Measurements from ENCODE around the gene SUCNR1. TPM values are rescaled to one million over a fixed set of nuclear protein-coding genes. Genes with fewer than 3 reads are reported as not detected.
"Not testable (repeated sequence)": the region's sequence is repeated elsewhere in the genome, so short reads cannot be mapped to it uniquely, and the experiment has no call there.

Gene SUCNR1
- total RNA-seq, 2 donors from 2014 or later, result 0.26 to 0.33 TPM

- intact Hi-C loops (cut with DNase I), result no loop called here
- TF ChIP-seq POLR2A (IDR thresholded peaks at IDR 0.05), result no peak
- TF ChIP-seq CTCF (IDR thresholded peaks at IDR 0.05), result no peak
- Histone ChIP-seq H3K9me3 (no peaks in the 10 kb centered on the region), H3K4me1 (no peaks in the 10 kb centered on the region), H3K4me3 (no peak overlapping the region), H3K27me3 (no peaks in the 10 kb centered on the region), H3K36me3 (replicated peaks in 1 of 2; ENCODE audit: insufficient read depth in 1 of 2, low read depth in 2 of 2) (no peaks in the 10 kb centered on the region), H3K27ac (no peak overlapping the region)
- DNase-seq (no peak), ATAC-seq (no peak)
- WGBS, 2 donors, result 89 to 95% methylated on average over 6 of the region's 6 CpGs
Measured at GRCh38 chr3:151881137-151881536, 7.7 kb downstream of the SUCNR1 start.

- H3K27me3 ChIP-seq; H3K27ac ChIP-seq; intact Hi-C loops (cut with DNase I); H3K9me3 ChIP-seq; ATAC-seq; H3K4me1 ChIP-seq; H3K4me3 ChIP-seq; DNase-seq; H3K36me3 ChIP-seq (replicated peaks in 1 of 2; ENCODE audit: insufficient read depth in 1 of 2, low read depth in 2 of 2): not testable (repeated sequence)
- WGBS, 2 donors, result 64 to 89% methylated on average over 3 of the region's 3 CpGs
Measured at GRCh38 chr3:151885397-151885796, 12.0 kb downstream of the SUCNR1 start.

- intact Hi-C loops (cut with DNase I); H3K9me3 ChIP-seq; H3K27ac ChIP-seq; H3K36me3 ChIP-seq (replicated peaks in 1 of 2; ENCODE audit: insufficient read depth in 1 of 2, low read depth in 2 of 2); H3K27me3 ChIP-seq; H3K4me1 ChIP-seq; ATAC-seq; H3K4me3 ChIP-seq; DNase-seq: not testable (repeated sequence)
- whole genome bisulfite sequencing, 2 donors, result 93 to 100% methylated on average over 1 of the region's 3 CpGs
Measured at GRCh38 chr3:151887450-151888211, 14.2 kb downstream of the SUCNR1 start.

- no peaks in the 10 kb centered on the region for H3K4me1 ChIP-seq
- intact Hi-C loops (cut with DNase I), result no loop called here
- TF ChIP-seq CTCF (IDR thresholded peaks at IDR 0.05), result no peak
- TF ChIP-seq POLR2A (IDR thresholded peaks at IDR 0.05), result no peak
- ATAC-seq (no peak), DNase-seq (no peak)
- no peaks in the 10 kb centered on the region for H3K9me3 ChIP-seq
- H3K36me3 ChIP-seq (replicated peaks in 1 of 2; ENCODE audit: insufficient read depth in 1 of 2, low read depth in 2 of 2), result no peaks in the 10 kb centered on the region
- H3K4me3 ChIP-seq, result no peak overlapping the region
- H3K27ac ChIP-seq, result no peak overlapping the region
- WGBS, 2 donors, result 33 to 42% methylated on average over 4 of the region's 4 CpGs
- H3K27me3 ChIP-seq, result no peaks in the 10 kb centered on the region
Measured at GRCh38 chr3:151890721-151891141, 17.3 kb downstream of the SUCNR1 start.

GRCh38 chr3:151891721-151892120 is 18.3 kb downstream of the SUCNR1 start:
- Histone ChIP-seq H3K36me3 (replicated peaks in 1 of 2; ENCODE audit: insufficient read depth in 1 of 2, low read depth in 2 of 2) (no peaks in the 10 kb centered on the region), H3K4me1 (no peaks in the 10 kb centered on the region), H3K9me3 (no peaks in the 10 kb centered on the region), H3K27me3 (no peaks in the 10 kb centered on the region), H3K27ac (no peak overlapping the region), H3K4me3 (no peak overlapping the region)
- no peak for TF ChIP-seq CTCF (IDR thresholded peaks at IDR 0.05)
- no peak for TF ChIP-seq POLR2A (IDR thresholded peaks at IDR 0.05)
- ATAC-seq (no peak), DNase-seq (no peak)
- intact Hi-C loops (cut with DNase I), result no loop called here
- WGBS, 2 donors, result 51 to 55% methylated on average over 5 of the region's 5 CpGs

- TF ChIP-seq POLR2A (IDR thresholded peaks at IDR 0.05) (no peak), CTCF (IDR thresholded peaks at IDR 0.05) (no peak)
- H3K4me1 ChIP-seq, result no peaks in the 10 kb centered on the region
- H3K4me3 ChIP-seq, result no peak overlapping the region
- no peaks in the 10 kb centered on the region for H3K9me3 ChIP-seq
- ATAC-seq (no peak), DNase-seq (no peak)
- H3K27me3 ChIP-seq, result no peaks in the 10 kb centered on the region
- intact Hi-C loops (cut with DNase I), result no loop called here
- H3K27ac ChIP-seq, result no peak overlapping the region
- no peaks in the 10 kb centered on the region for H3K36me3 ChIP-seq (replicated peaks in 1 of 2; ENCODE audit: insufficient read depth in 1 of 2, low read depth in 2 of 2)
Measured at GRCh38 chr3:151894219-151894618, 20.8 kb downstream of the SUCNR1 start.
